Adrenal gland (tissue), 12 donors: Measurements from ENCODE around the gene PDLIM7. TPM values are rescaled to one million over a fixed set of nuclear protein-coding genes. Genes with fewer than 3 reads are reported as not detected.
A peak's percentile ranks its signal among the peaks of the same experiment; 100 is the strongest.

Experiments used
- DNase-seq, 7 donors: peaks; one replicate each; pipeline ENCODE4 v3.0.0-alpha.2; 2019 to 2020
- H3K27ac ChIP-seq, 5 donors: fragments of 200-600 bp; sonication (generic) in 4 of 5; 1 replicate in 3 of 5; 2 replicates in 2 of 5; pipeline versions ENCODE4 v1.5.1 to v1.8.0; 2016 to 2020; ENCODE audit warnings: mild to moderate bottlenecking in 1 of 5
- H3K27me3 ChIP-seq: fragments of 200-600 bp; 2 replicates; pipeline ENCODE4 v1.8.0; 2021
- H3K36me3 ChIP-seq, 2 donors: fragments of 200-600 bp; replicated peaks in 1 of 2; 1 replicate in 1 of 2; 2 replicates in 1 of 2; pipeline versions ENCODE4 v1.5.1 to v1.8.0; 2018 to 2022
- H3K4me1 ChIP-seq, 2 donors: fragments of 200-600 bp; replicated peaks in 1 of 2; 1 replicate in 1 of 2; 2 replicates in 1 of 2; pipeline versions ENCODE4 v1.5.1 to v1.8.0; 2018 to 2021
- H3K4me3 ChIP-seq, 4 donors: fragments of 200-600 bp; sonication (generic) in 3 of 4; one replicate each; pipeline ENCODE4 v1.5.1; 2016 to 2018
- H3K9me3 ChIP-seq, 3 donors: fragments of 200-600 bp; sonication (generic) in 1 of 3; replicated peaks in 1 of 3; 1 replicate in 2 of 3; 2 replicates in 1 of 3; pipeline versions ENCODE4 v1.5.1 to v1.8.0; 2016 to 2021
- CTCF ChIP-seq, 6 experiments: fragments of 450-650 bp in 4 of 6; fragments of 200-600 bp in 2 of 6; sonication (generic) in 1 of 6; IDR thresholded peaks; 1 replicate in 5 of 6; 2 replicates in 1 of 6; pipeline versions ENCODE4 v1.5.1 to v1.8.0; 2016 to 2021; ENCODE audit warnings: antibody characterized with exemption in 6 of 6, mild to moderate bottlenecking in 2 of 6, moderate library complexity in 1 of 6
- POLR2A ChIP-seq, 2 donors: fragments of 450-650 bp; IDR thresholded peaks; one replicate each; pipeline ENCODE4 v1.6.1; 2017; ENCODE audit warnings: antibody characterized with exemption in 2 of 2, mild to moderate bottlenecking in 2 of 2, moderate library complexity in 1 of 2
- WGBS, 4 donors: extraction: QIAGEN DNeasy Blood & Tissue Kit in 2 of 4; methylation state at CpG; one replicate each; pipeline versions ENCODE4 v1.1.5 to v1.1.7; 2013 to 2017; 5-methylcytosine and 5-hydroxymethylcytosine counted together
- intact Hi-C, 2 donors: fragments of 100-400 bp; cut with DNase I; formaldehyde crosslinking; loops; one replicate each; pipeline versions ENCODE4 v1.14.1 to v1.15.0; 2022 to 2023
- polyA plus RNA-seq, 3 donors: library from polyadenylated mRNA; stranded (reverse); fragments of 200-250 nt in 2 of 3; fragments of 350-450 nt in 1 of 3; fragmentation: Illumina TruSeq in 1 of 3; extraction: RNeasy Lipid Tissue Mini Kit (QIAGEN cat#74804) in 1 of 3; gene quantifications; one replicate each; pipeline ENCODE4 v1.2.3, GENCODE V29; 2013 to 2014
- total RNA-seq, 9 donors: library from RNA; depleted of rRNA in 4 of 9; stranded (reverse); fragments of >200 nt in 4 of 9; fragments of 120-200 nt in 1 of 9; fragmentation: NEBNext Ultra II Directional in 1 of 9; extraction: Animal tissue kit (Norgen Biotek cat#: 25700) in 1 of 9; gene quantifications; one replicate each; pipeline versions ENCODE4 v1.1.0 to v1.2.4, GENCODE V29; 2013 to 2023
- donor health status: healthy with polysubstance abuse.
- donor health status: Bipolar disorder and iron deficiency.
- donor health status: DM: yes; HTN: yes; CAD: no.
- donor health status: DM: no; HTN: no; CAD: no.
- donor health status: DM: no; HTN: no; CAD: no.
- donor health status: DM: yes; HTN: yes; CAD: no.

Gene PDLIM7
- total and polyA plus RNA-seq, 12 donors: 6.5 to 246 (median 38.9) TPM

GRCh38 chr5:177455036-177455660 lies 42.3 kb downstream of the PDLIM7 start:
- Histone ChIP-seq H3K27me3 (no peaks in the 10 kb centered on the region), H3K27ac (peak overlapping the region in 2 of 5 donors; percentile 61 to 74), H3K36me3 (no peaks in the 10 kb centered on the region), H3K9me3 (no peaks in the 10 kb centered on the region), H3K4me1 (peaks cover 14 to 29% of the 10 kb centered on the region in 2 donors), H3K4me3 (peak overlapping the region in 2 of 4 donors; percentile 16 to 71)
- intact Hi-C loops: loop anchor here (2.0 to 10.0 kb wide), 5 partner anchors 47 to 140 kb away; partner anchors contain the start of gene MXD3 (in 1 of the 2)
- peak; percentile 58 to 85 (median 67) for DNase-seq
- TF ChIP-seq POLR2A (IDR thresholded peaks at IDR 0.05) (no peak), CTCF (IDR thresholded peaks at IDR 0.05) (peak in 5 of 6 experiments; percentile 17 to 77 (median 57))
- 0 to 20% (median 0%) methylated on average over 1 to 80 of the region's 80 CpGs for WGBS, 4 donors

- WGBS, 4 donors: 0% methylated on average over 4 to 84 of the region's 84 CpGs
- Histone ChIP-seq H3K36me3 (no peaks in the 10 kb centered on the region), H3K9me3 (no peaks in the 10 kb centered on the region), H3K27ac (peak overlapping the region in 2 of 5 donors; percentile 61 to 74), H3K4me3 (peak overlapping the region in 2 of 4 donors; percentile 8 to 71), H3K4me1 (peaks cover 14 to 29% of the 10 kb centered on the region in 2 donors), H3K27me3 (no peaks in the 10 kb centered on the region)
- DNase-seq: peak; percentile 88 to 96 (median 93)
- intact Hi-C loops: loop anchor here (2.0 to 10.0 kb wide), 5 partner anchors 48 to 140 kb away; partner anchors contain the start of gene MXD3 (in 1 of the 2)
- TF ChIP-seq CTCF (IDR thresholded peaks at IDR 0.05) (peak; percentile 72 to 98 (median 86)), POLR2A (IDR thresholded peaks at IDR 0.05) (no peak)
These were observed 42.9 kb downstream of the PDLIM7 start for GRCh38 chr5:177454397-177455035.

- Histone ChIP-seq H3K4me3 (peak overlapping the region in 1 of 4 donors; percentile 71), H3K36me3 (no peaks in the 10 kb centered on the region), H3K9me3 (no peaks in the 10 kb centered on the region), H3K4me1 (peaks cover 14 to 29% of the 10 kb centered on the region in 2 donors), H3K27me3 (no peaks in the 10 kb centered on the region), H3K27ac (peak overlapping the region in 1 of 5 donors; percentile 74)
- intact Hi-C loops: loop anchor here in 1 of 2 donors (2.0 to 10.0 kb wide), 2 partner anchors 49 to 139 kb away; partner anchors contain the start of gene MXD3
- peak in 5 of 7 donors; percentile 48 to 75 (median 56) for DNase-seq
- TF ChIP-seq CTCF (IDR thresholded peaks at IDR 0.05) (no peak), POLR2A (IDR thresholded peaks at IDR 0.05) (peak in 1 of 2 donors; percentile 23)
- 8 to 28% (median 11%) methylated on average over 11 to 31 of the region's 31 CpGs for WGBS, 4 donors
These were observed 43.5 kb downstream of the PDLIM7 start for GRCh38 chr5:177453852-177454396.
